Activated gamma-delta T cell (primary cell): ENCODE measurements around the gene CTNNA3.

Source experiments
- DNase-seq: peaks from one replicate; lab custom pipeline; 2025; lab: John Stamatoyannopoulos, UW

CTNNA3 gene

GRCh38 chr10:66071907-66072306, 1624.1 kb downstream of the CTNNA3 start:
- DNase-seq = no peak

GRCh38 chr10:66058594-66058993, 1637.4 kb downstream of the CTNNA3 start:
- no peak for DNase-seq

GRCh38 chr10:66049335-66049734, 1646.7 kb downstream of the CTNNA3 start:
- no peak for DNase-seq

- DNase-seq = no peak
Measured at GRCh38 chr10:66045859-66046258, 1650.1 kb downstream of the CTNNA3 start.

GRCh38 chr10:66041771-66042170, 1654.2 kb downstream of the CTNNA3 start:
- no peak for DNase-seq

- no peak for DNase-seq
Measured at GRCh38 chr10:66038623-66039022, 1657.4 kb downstream of the CTNNA3 start.

GRCh38 chr10:66026321-66026720, 1669.7 kb downstream of the CTNNA3 start:
- no peak for DNase-seq

GRCh38 chr10:66025186-66025585, 1670.8 kb downstream of the CTNNA3 start:
- no peak for DNase-seq

- DNase-seq = no peak
Measured at GRCh38 chr10:66021423-66021822, 1674.6 kb downstream of the CTNNA3 start.

- DNase-seq = no peak
Measured at GRCh38 chr10:66008221-66008620, 1687.8 kb downstream of the CTNNA3 start.

- no peak for DNase-seq
Measured at GRCh38 chr10:66006411-66006810, 1689.6 kb downstream of the CTNNA3 start.

- no peak for DNase-seq
Measured at GRCh38 chr10:65993451-65993850, 1702.5 kb downstream of the CTNNA3 start.

- no peak for DNase-seq
Measured at GRCh38 chr10:65968871-65969270, 1727.1 kb downstream of the CTNNA3 start.

- DNase-seq = no peak
Measured at GRCh38 chr10:65968437-65968836, 1727.6 kb downstream of the CTNNA3 start.

- DNase-seq = no peak
Measured at GRCh38 chr10:65964205-65964604, 1731.8 kb downstream of the CTNNA3 start.

GRCh38 chr10:65952086-65952485, 1743.9 kb downstream of the CTNNA3 start:
- no peak for DNase-seq

- no peak for DNase-seq
Measured at GRCh38 chr10:65950075-65950474, 1745.9 kb downstream of the CTNNA3 start.

GRCh38 chr10:65949526-65949925, 1746.5 kb downstream of the CTNNA3 start:
- no peak for DNase-seq

GRCh38 chr10:65945061-65945460, 1750.9 kb downstream of the CTNNA3 start:
- no peak for DNase-seq

- DNase-seq = no peak
Measured at GRCh38 chr10:65943451-65943850, 1752.5 kb downstream of the CTNNA3 start.

GRCh38 chr10:65940816-65941662, 1755.0 kb downstream of the CTNNA3 start:
- no peak for DNase-seq

- DNase-seq = no peak
Measured at GRCh38 chr10:65940105-65940504, 1755.9 kb downstream of the CTNNA3 start.

- no peak for DNase-seq
Measured at GRCh38 chr10:65931291-65932070, 1764.5 kb downstream of the CTNNA3 start.
